ENCODE data around the gene SLC2A4RG.

- TF ChIP-seq, protein P1, sequence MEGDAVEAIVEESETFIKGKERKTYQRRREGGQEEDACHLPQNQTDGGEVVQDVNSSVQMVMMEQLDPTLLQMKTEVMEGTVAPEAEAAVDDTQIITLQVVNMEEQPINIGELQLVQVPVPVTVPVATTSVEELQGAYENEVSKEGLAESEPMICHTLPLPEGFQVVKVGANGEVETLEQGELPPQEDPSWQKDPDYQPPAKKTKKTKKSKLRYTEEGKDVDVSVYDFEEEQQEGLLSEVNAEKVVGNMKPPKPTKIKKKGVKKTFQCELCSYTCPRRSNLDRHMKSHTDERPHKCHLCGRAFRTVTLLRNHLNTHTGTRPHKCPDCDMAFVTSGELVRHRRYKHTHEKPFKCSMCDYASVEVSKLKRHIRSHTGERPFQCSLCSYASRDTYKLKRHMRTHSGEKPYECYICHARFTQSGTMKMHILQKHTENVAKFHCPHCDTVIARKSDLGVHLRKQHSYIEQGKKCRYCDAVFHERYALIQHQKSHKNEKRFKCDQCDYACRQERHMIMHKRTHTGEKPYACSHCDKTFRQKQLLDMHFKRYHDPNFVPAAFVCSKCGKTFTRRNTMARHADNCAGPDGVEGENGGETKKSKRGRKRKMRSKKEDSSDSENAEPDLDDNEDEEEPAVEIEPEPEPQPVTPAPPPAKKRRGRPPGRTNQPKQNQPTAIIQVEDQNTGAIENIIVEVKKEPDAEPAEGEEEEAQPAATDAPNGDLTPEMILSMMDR (IDR thresholded peaks at IDR 0.05) = no peak
- no peak for TF ChIP-seq POLR2A (IDR thresholded peaks at IDR 0.05)
Observed at GRCh38 chr20:63749597-63750508, 10.3 kb downstream of the SLC2A4RG start.

Measured in adrenal gland (tissue), 5 donors.